ENCODE results near the gene UACA.
"Not testable (repeated sequence)": the region's sequence is repeated elsewhere in the genome, so short reads cannot be mapped to it uniquely, and the experiment has no call there.

The UACA gene

GRCh38 chr15:70618929-70619328, 144.4 kb downstream of the UACA start:
- DNase-seq: no peak

GRCh38 chr15:70617911-70618287, 145.5 kb downstream of the UACA start:
- no peak for DNase-seq

- DNase-seq: no peak
Measured at GRCh38 chr15:70617076-70617910, 146.1 kb downstream of the UACA start.

- not testable (repeated sequence) for DNase-seq
Measured at GRCh38 chr15:70616311-70616756, 147.0 kb downstream of the UACA start.

GRCh38 chr15:70615435-70616310, 147.7 kb downstream of the UACA start:
- DNase-seq: no peak

- DNase-seq: no peak
Measured at GRCh38 chr15:70614221-70614620, 149.1 kb downstream of the UACA start.

GRCh38 chr15:70613271-70613670, 150.1 kb downstream of the UACA start:
- no peak for DNase-seq

GRCh38 chr15:70611286-70611685, 152.1 kb downstream of the UACA start:
- no peak for DNase-seq

GRCh38 chr15:70610541-70610940, 152.8 kb downstream of the UACA start:
- no peak for DNase-seq

GRCh38 chr15:70609889-70610288, 153.5 kb downstream of the UACA start:
- DNase-seq: no peak

- DNase-seq: no peak
Measured at GRCh38 chr15:70608144-70608543, 155.2 kb downstream of the UACA start.

- no peak for DNase-seq
Measured at GRCh38 chr15:70605606-70606410, 157.6 kb downstream of the UACA start.

- DNase-seq: no peak
Measured at GRCh38 chr15:70604666-70605315, 158.6 kb downstream of the UACA start.

Data from 8988T (cell line).